BJ (cell line): Measurements from ENCODE around the gene ZFYVE28. TPM values are rescaled to one million over a fixed set of nuclear protein-coding genes. Genes with fewer than 3 reads are reported as not detected.
A peak's percentile ranks its signal among the peaks of the same experiment; 100 is the strongest.

Experiments used
- CTCF ChIA-PET: fragments of 350-600 bp; formaldehyde crosslinking; extraction: SDS; loops from one replicate; lab custom pipeline; 2021; ENCODE audit warnings: antibody characterized with exemption, inconsistent platforms; lab: Yijun Ruan, JAX
- POLR2A ChIA-PET: fragments of 300-600 bp; sonication (Branson Sonifier 250); formaldehyde crosslinking; extraction: SDS; loops from one replicate; lab custom pipeline; 2021; ENCODE audit warnings: antibody characterized with exemption; lab: Charles Lee
- DNase-seq: peaks from one replicate; pipeline ENCODE4 v3.0.0-alpha.2; 2011; ENCODE audit warnings: low read depth
- H3K27me3 ChIP-seq: 2 replicates; pipeline ENCODE4 v1.6.0; 2011; ENCODE audit warnings: low read length; ENCODE audit not compliant: control insufficient read depth, insufficient read depth
- H3K36me3 ChIP-seq: 2 replicates; pipeline ENCODE4 v1.5.1; 2011; ENCODE audit warnings: low read length; ENCODE audit not compliant: control insufficient read depth, insufficient read depth
- H3K4me3 ChIP-seq: 2 replicates; pipeline ENCODE4 v1.5.1; 2011; ENCODE audit warnings: low read depth, mild to moderate bottlenecking, control low read depth, low read length
- polyA plus RNA-seq: library from polyadenylated mRNA; depleted of rRNA; stranded (reverse); fragments of >200 nt; gene quantifications from 2 replicates; pipeline ENCODE4 v1.2.3, GENCODE V29; 2011
- TF ChIP-seq, protein P1 (sequence below): IDR thresholded peaks from 2 replicates; pipeline ENCODE4 v1.5.1; 2011; ENCODE audit warnings: low read depth, mild to moderate bottlenecking, control low read depth, inconsistent platforms, low read length, moderate library complexity; ENCODE audit not compliant: insufficient read depth

The ZFYVE28 gene
- polyA plus RNA-seq, 1 experiment, result 4.4 TPM

DNA sequence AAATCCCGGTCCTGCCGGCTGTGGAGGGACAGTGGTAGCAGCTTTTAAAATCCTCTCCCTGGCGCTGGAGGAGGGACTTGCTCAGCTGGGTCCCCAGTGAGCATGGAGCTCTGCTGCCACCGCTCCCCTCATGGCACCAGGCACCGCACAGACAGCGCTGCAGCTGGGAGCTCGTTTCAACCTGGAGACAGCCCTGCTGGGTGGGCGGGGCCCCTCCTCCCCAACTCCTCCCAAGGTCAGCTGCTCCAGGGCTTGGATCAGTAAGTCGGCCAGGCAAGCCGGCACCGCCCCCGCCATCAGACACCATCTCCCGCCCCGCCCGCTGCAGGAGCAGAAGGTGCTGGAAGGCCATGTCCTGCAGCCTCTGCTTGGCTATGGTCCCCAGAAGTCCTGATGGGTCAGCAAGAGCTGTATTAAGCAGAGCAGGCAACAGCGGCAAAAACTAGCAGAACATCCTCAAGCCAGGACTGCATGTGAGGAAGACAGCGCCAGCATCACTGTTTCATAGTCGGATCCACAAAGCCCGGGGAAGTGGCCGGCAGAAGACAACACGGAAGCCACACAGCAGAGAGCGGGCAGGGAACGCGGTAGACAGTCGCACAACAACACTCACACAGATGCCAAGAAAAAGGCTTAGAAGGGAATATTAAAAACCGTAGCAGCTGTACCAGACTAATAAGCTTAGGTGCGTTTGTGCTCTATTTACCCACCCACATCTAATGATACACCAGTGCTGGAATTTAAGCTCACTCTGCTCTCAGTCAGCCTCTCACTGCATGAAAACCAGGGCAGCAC is 16.2 kb downstream of the ZFYVE28 start:
- POLR2A ChIA-PET, result interaction anchor here (0.5 to 0.7 kb wide), 2 partner anchors 19 to 140 kb away, joined by 3 to 6 read pairs; partner anchors contain the start of gene MXD4

GRCh38 chr4:2401610-2401983 is 16.8 kb downstream of the ZFYVE28 start:
- TF ChIP-seq, protein P1, sequence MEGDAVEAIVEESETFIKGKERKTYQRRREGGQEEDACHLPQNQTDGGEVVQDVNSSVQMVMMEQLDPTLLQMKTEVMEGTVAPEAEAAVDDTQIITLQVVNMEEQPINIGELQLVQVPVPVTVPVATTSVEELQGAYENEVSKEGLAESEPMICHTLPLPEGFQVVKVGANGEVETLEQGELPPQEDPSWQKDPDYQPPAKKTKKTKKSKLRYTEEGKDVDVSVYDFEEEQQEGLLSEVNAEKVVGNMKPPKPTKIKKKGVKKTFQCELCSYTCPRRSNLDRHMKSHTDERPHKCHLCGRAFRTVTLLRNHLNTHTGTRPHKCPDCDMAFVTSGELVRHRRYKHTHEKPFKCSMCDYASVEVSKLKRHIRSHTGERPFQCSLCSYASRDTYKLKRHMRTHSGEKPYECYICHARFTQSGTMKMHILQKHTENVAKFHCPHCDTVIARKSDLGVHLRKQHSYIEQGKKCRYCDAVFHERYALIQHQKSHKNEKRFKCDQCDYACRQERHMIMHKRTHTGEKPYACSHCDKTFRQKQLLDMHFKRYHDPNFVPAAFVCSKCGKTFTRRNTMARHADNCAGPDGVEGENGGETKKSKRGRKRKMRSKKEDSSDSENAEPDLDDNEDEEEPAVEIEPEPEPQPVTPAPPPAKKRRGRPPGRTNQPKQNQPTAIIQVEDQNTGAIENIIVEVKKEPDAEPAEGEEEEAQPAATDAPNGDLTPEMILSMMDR, result no peak
- Histone ChIP-seq H3K27me3 (no peaks in the 10 kb centered on the region; the same call in none of the 2 replicates), H3K4me3 (no peak overlapping the region), H3K36me3 (no peaks in the 10 kb centered on the region)
- ChIA-PET POLR2A (interaction anchor here (0.5 kb wide), 1 partner anchor 19 kb away, joined by 6 read pairs; no protein-coding TSS in a partner anchor), CTCF (interaction anchor here (1.2 kb wide), 1 partner anchor 8 kb away, joined by 4 read pairs; no protein-coding TSS in a partner anchor)
- no peak for DNase-seq

More for the DNA sequence above, 16.2 kb downstream of the ZFYVE28 start:
- Histone ChIP-seq H3K36me3 (no peaks in the 10 kb centered on the region), H3K4me3 (peak overlapping the region; percentile 20), H3K27me3 (no peaks in the 10 kb centered on the region; the same call in none of the 2 replicates)
- TF ChIP-seq, protein P1, result no peak
- CTCF ChIA-PET, result interaction anchor here (0.8 to 1.2 kb wide), 2 partner anchors 8 to 11 kb away, joined by 4 to 5 read pairs; no protein-coding TSS in a partner anchor
- no peak for DNase-seq

DNA sequence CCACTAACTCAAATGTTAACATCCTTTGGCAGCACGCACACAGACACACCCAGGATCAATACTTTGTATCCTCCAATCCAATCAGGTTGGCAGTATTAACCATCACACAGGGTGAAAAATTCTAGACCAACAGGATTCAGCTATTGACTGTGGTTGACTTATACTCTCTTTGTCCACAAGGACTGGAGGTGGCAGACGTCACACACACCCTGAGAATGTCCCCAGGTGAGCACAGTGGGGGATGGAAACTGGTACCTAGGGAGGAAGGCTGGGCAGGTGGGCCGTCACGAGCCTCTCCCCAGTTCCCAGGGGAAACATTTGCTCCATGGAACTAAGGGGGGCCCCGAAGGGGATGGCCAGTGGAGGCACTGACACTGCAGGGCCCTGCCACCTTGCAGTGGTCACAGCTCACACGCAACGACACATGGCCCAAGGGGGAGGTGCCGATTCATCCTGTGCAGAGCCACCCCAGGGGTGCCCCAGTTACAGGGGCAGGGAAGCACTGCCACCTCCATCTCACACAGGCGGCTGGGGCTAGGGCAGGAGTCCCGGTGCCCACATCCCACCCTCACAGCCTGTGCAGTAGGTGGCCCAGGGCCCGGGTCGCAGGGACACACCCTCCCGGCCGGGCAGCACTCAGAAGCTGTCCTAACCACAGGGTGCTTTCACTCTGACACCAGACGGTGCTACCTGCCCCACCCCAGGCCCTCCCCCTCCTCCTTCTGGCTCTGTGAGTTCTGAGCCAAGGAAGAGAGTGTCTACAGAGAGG is 17.4 kb downstream of the ZFYVE28 start:
- no peak for DNase-seq
- ChIA-PET CTCF (no interaction called here), POLR2A (no interaction called here)
- Histone ChIP-seq H3K4me3 (no peak overlapping the region), H3K36me3 (no peaks in the 10 kb centered on the region), H3K27me3 (no peaks in the 10 kb centered on the region; the same call in 1 of the 2 replicates)
- TF ChIP-seq, protein P1, result no peak

GRCh38 chr4:2399631-2400190 is 18.7 kb downstream of the ZFYVE28 start:
- H3K4me3 ChIP-seq, result no peak overlapping the region
- TF ChIP-seq, protein P1, result no peak
- no peak for DNase-seq
- ChIA-PET POLR2A (no interaction called here), CTCF (interaction anchor here (0.8 kb wide), 1 partner anchor 180 kb away, joined by 4 read pairs; no protein-coding TSS in a partner anchor)
- H3K36me3 ChIP-seq, result no peaks in the 10 kb centered on the region
- H3K27me3 ChIP-seq, result peaks cover under 1% of the 10 kb centered on the region; the same call in 1 of the 2 replicates
